Activated CD4-positive, alpha-beta T cell treated with anti-CD3 and anti-CD28 coated beads, Interleukin-2, amount 10 ng/mL, durations not matched to agents 7 days and 5 days (primary cell): ENCODE measurements around the gene RTL9. TPM values are rescaled to one million over a fixed set of nuclear protein-coding genes. Genes with fewer than 3 reads are reported as not detected.

ENCODE experiments used
- CTCF ChIA-PET: fragments of 350-600 bp; sonication (Branson Sonifier 250); formaldehyde crosslinking; loops from one replicate; lab custom pipeline; 2021; ENCODE audit warnings: antibody characterized with exemption; lab: Charles Lee
- POLR2A ChIA-PET: fragments of 350-600 bp; sonication (Branson Sonifier 250); formaldehyde crosslinking; loops from one replicate; lab custom pipeline; 2021; ENCODE audit warnings: antibody characterized with exemption; lab: Charles Lee
- DNase-seq: peaks from one replicate; pipeline ENCODE4 v3.0.0-alpha.2; 2020
- H3K27ac Mint-ChIP-seq: one replicate; pipeline ENCODE4 v1.8.0; 2021; ENCODE audit warnings: mild to moderate bottlenecking, moderate library complexity, mixed read lengths
- H3K27me3 Mint-ChIP-seq: one replicate; pipeline ENCODE4 v1.8.0; 2021; ENCODE audit warnings: mixed read lengths
- H3K36me3 Mint-ChIP-seq: one replicate; pipeline ENCODE4 v1.8.0; 2021; ENCODE audit warnings: low read depth, mixed read lengths
- H3K4me1 Mint-ChIP-seq: one replicate; pipeline ENCODE4 v1.8.0; 2021; ENCODE audit warnings: mixed read lengths
- H3K4me3 Mint-ChIP-seq: one replicate; pipeline ENCODE4 v1.8.0; 2021; ENCODE audit warnings: mild to moderate bottlenecking, moderate library complexity, mixed read lengths
- H3K9me3 Mint-ChIP-seq: one replicate; pipeline ENCODE4 v1.8.0; 2021; ENCODE audit warnings: mixed read lengths
- total RNA-seq, 2 experiments: library from RNA; stranded (reverse); gene quantifications; one replicate each; pipeline ENCODE4 v1.2.3, GENCODE V29; 2021

The RTL9 gene
- total RNA-seq, 2 experiments from 2014 or later: not detected

DNA sequence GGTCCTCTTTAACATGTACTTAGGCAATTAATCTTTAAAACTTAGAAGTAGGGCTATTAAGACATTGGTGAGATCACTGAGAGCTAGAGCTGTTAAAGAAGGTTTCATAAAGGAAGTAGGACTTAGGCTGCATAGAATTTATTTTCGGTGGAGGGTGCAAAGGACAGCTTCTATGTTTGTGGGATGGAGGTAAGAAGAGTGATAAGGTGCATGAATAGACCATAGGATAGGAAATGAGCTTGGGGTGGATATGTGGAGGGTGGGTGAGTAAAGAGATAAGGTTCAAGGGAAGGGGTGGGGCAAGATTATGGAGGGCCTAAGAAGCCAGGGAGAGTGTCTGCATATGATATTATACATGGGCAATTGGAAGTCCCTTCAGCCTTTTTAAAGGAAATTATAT is 15.9 kb downstream of the RTL9 start:
- H3K4me3 Mint-ChIP-seq: no peak overlapping the region
- CTCF ChIA-PET: no interaction called here
- H3K27me3 Mint-ChIP-seq: no peaks in the 10 kb centered on the region
- no peaks in the 10 kb centered on the region for H3K36me3 Mint-ChIP-seq
- no peak overlapping the region for H3K27ac Mint-ChIP-seq
- POLR2A ChIA-PET: no interaction called here
- no peaks in the 10 kb centered on the region for H3K4me1 Mint-ChIP-seq
- no peaks in the 10 kb centered on the region for H3K9me3 Mint-ChIP-seq
- no peak for DNase-seq

GRCh38 chrX:110381216-110381615 is 22.6 kb downstream of the RTL9 start:
- Mint-ChIP-seq H3K4me3 (no peak overlapping the region), H3K4me1 (no peaks in the 10 kb centered on the region), H3K9me3 (no peaks in the 10 kb centered on the region), H3K27me3 (peaks cover 6% of the 10 kb centered on the region), H3K27ac (no peak overlapping the region), H3K36me3 (no peaks in the 10 kb centered on the region)
- CTCF ChIA-PET: no interaction called here
- DNase-seq: no peak
- POLR2A ChIA-PET: no interaction called here

DNA sequence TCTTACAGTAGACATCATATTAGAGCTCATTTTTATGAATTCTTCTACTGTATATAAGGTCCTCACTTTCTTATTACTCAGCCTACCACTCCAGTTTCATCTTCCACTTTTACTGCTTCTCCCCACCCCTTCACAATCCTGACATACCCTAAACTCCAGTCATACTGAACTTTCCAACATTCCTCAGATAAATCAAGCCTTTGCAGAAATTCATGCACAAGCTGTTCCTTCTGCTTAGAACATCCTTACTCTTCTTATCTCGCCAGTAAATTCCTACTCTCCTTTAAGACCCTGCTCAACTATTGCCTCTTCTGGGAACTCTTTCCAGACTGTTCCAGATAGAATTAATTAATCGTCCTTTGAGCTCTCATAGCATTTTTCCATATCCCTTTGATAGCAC is 24.8 kb downstream of the RTL9 start:
- peaks cover 6% of the 10 kb centered on the region for H3K27me3 Mint-ChIP-seq
- H3K27ac Mint-ChIP-seq: no peak overlapping the region
- no peak overlapping the region for H3K4me3 Mint-ChIP-seq
- no peak for DNase-seq
- H3K4me1 Mint-ChIP-seq: no peaks in the 10 kb centered on the region
- no peaks in the 10 kb centered on the region for H3K36me3 Mint-ChIP-seq
- H3K9me3 Mint-ChIP-seq: no peaks in the 10 kb centered on the region
- POLR2A ChIA-PET: no interaction called here
- CTCF ChIA-PET: no interaction called here

GRCh38 chrX:110384490-110384889 is 25.8 kb downstream of the RTL9 start:
- H3K27me3 Mint-ChIP-seq: peaks cover 7% of the 10 kb centered on the region
- H3K9me3 Mint-ChIP-seq: no peaks in the 10 kb centered on the region
- H3K4me3 Mint-ChIP-seq: no peak overlapping the region
- H3K27ac Mint-ChIP-seq: no peak overlapping the region
- no peaks in the 10 kb centered on the region for H3K36me3 Mint-ChIP-seq
- ChIA-PET POLR2A (no interaction called here), CTCF (no interaction called here)
- no peak for DNase-seq
- no peaks in the 10 kb centered on the region for H3K4me1 Mint-ChIP-seq

GRCh38 chrX:110389570-110389969 is 30.9 kb downstream of the RTL9 start:
- no peak overlapping the region for H3K27ac Mint-ChIP-seq
- H3K36me3 Mint-ChIP-seq: no peaks in the 10 kb centered on the region
- no peak for DNase-seq
- POLR2A ChIA-PET: no interaction called here
- H3K27me3 Mint-ChIP-seq: peaks cover 5% of the 10 kb centered on the region
- no peak overlapping the region for H3K4me3 Mint-ChIP-seq
- CTCF ChIA-PET: interaction anchor here (0.6 to 0.8 kb wide), 2 partner anchors 57 to 345 kb away, joined by 3 to 4 read pairs; no protein-coding TSS in a partner anchor
- H3K4me1 Mint-ChIP-seq: no peaks in the 10 kb centered on the region
- no peaks in the 10 kb centered on the region for H3K9me3 Mint-ChIP-seq

GRCh38 chrX:110391086-110391485 is 32.4 kb downstream of the RTL9 start:
- ChIA-PET POLR2A (no interaction called here), CTCF (interaction anchor here (1.0 kb wide), 1 partner anchor 12 kb away, joined by 3 read pairs; no protein-coding TSS in a partner anchor)
- H3K36me3 Mint-ChIP-seq: no peaks in the 10 kb centered on the region
- no peaks in the 10 kb centered on the region for H3K4me1 Mint-ChIP-seq
- no peak for DNase-seq
- H3K4me3 Mint-ChIP-seq: no peak overlapping the region
- H3K9me3 Mint-ChIP-seq: no peaks in the 10 kb centered on the region
- peaks cover 4% of the 10 kb centered on the region for H3K27me3 Mint-ChIP-seq
- no peak overlapping the region for H3K27ac Mint-ChIP-seq

DNA sequence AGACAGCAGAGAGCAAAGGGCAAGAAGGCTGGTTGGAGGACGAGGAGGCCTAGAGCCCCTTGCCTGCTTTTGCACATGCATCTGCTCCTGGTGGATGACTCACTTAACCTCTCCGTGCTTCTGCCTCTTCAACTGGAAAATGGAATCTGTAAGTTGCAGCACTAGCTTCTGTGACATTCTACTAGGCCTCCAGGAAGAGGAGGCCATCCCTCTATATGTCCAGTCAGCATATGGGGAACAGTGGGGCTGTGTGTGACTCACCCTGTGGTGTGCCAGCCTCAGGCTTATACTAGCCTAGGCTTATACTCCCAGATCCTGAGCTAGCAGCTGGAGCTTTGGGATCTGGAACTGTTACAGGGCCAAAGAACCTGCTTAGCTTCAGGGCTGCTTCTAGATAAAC is 36.0 kb downstream of the RTL9 start:
- no peak overlapping the region for H3K4me3 Mint-ChIP-seq
- DNase-seq: no peak
- no peak overlapping the region for H3K27ac Mint-ChIP-seq
- no peaks in the 10 kb centered on the region for H3K9me3 Mint-ChIP-seq
- H3K27me3 Mint-ChIP-seq: peaks cover 1% of the 10 kb centered on the region
- H3K4me1 Mint-ChIP-seq: no peaks in the 10 kb centered on the region
- no peaks in the 10 kb centered on the region for H3K36me3 Mint-ChIP-seq
- ChIA-PET POLR2A (no interaction called here), CTCF (interaction anchor here (1.5 kb wide), 1 partner anchor 16 kb away, joined by 3 read pairs; no protein-coding TSS in a partner anchor)

GRCh38 chrX:110395877-110396276 is 37.2 kb downstream of the RTL9 start:
- H3K36me3 Mint-ChIP-seq: no peaks in the 10 kb centered on the region
- no peak overlapping the region for H3K4me3 Mint-ChIP-seq
- DNase-seq: no peak
- no peaks in the 10 kb centered on the region for H3K4me1 Mint-ChIP-seq
- H3K27me3 Mint-ChIP-seq: no peaks in the 10 kb centered on the region
- ChIA-PET POLR2A (no interaction called here), CTCF (no interaction called here)
- H3K9me3 Mint-ChIP-seq: no peaks in the 10 kb centered on the region
- H3K27ac Mint-ChIP-seq: no peak overlapping the region

GRCh38 chrX:110396735-110397134 is 38.1 kb downstream of the RTL9 start:
- H3K9me3 Mint-ChIP-seq: no peaks in the 10 kb centered on the region
- H3K27ac Mint-ChIP-seq: no peak overlapping the region
- H3K4me3 Mint-ChIP-seq: no peak overlapping the region
- no peaks in the 10 kb centered on the region for H3K4me1 Mint-ChIP-seq
- no peaks in the 10 kb centered on the region for H3K27me3 Mint-ChIP-seq
- ChIA-PET CTCF (interaction anchor here (1.0 kb wide), 1 partner anchor 11 kb away, joined by 4 read pairs; no protein-coding TSS in a partner anchor), POLR2A (no interaction called here)
- H3K36me3 Mint-ChIP-seq: no peaks in the 10 kb centered on the region
- no peak for DNase-seq

DNA sequence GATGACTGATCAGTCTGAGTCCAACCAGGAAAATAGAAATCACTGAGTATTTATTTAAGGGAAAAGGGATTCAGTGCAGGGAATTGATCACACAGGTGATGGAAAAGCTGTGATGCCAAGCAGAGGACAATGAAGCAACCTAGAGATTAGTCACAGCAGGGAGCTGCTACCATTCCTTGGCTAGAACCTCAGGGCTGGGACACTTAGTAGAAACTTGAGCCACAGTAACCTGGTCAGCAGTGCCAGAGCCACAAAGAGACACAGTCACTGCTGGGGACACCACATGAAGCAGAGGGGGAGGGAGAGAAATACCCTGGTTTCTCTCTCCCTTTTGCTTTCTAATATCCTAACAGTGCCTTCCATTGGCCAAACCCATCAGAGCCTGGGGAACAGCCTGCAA is 38.7 kb downstream of the RTL9 start:
- CTCF ChIA-PET: interaction anchor here (1.0 kb wide), 1 partner anchor 11 kb away, joined by 4 read pairs; no protein-coding TSS in a partner anchor
- H3K4me1 Mint-ChIP-seq: no peaks in the 10 kb centered on the region
- H3K36me3 Mint-ChIP-seq: no peaks in the 10 kb centered on the region
- no peak for DNase-seq
- POLR2A ChIA-PET: no interaction called here
- H3K27me3 Mint-ChIP-seq: no peaks in the 10 kb centered on the region
- no peak overlapping the region for H3K4me3 Mint-ChIP-seq
- H3K9me3 Mint-ChIP-seq: no peaks in the 10 kb centered on the region
- H3K27ac Mint-ChIP-seq: no peak overlapping the region

GRCh38 chrX:110397904-110398303 is 39.3 kb downstream of the RTL9 start:
- no peak for DNase-seq
- POLR2A ChIA-PET: no interaction called here
- CTCF ChIA-PET: no interaction called here
- H3K27me3 Mint-ChIP-seq: no peaks in the 10 kb centered on the region
- no peaks in the 10 kb centered on the region for H3K9me3 Mint-ChIP-seq
- no peak overlapping the region for H3K27ac Mint-ChIP-seq
- no peaks in the 10 kb centered on the region for H3K4me1 Mint-ChIP-seq
- no peaks in the 10 kb centered on the region for H3K36me3 Mint-ChIP-seq
- no peak overlapping the region for H3K4me3 Mint-ChIP-seq

GRCh38 chrX:110399497-110399896 is 40.8 kb downstream of the RTL9 start:
- no peak overlapping the region for H3K4me3 Mint-ChIP-seq
- H3K36me3 Mint-ChIP-seq: no peaks in the 10 kb centered on the region
- no peaks in the 10 kb centered on the region for H3K27me3 Mint-ChIP-seq
- CTCF ChIA-PET: no interaction called here
- H3K27ac Mint-ChIP-seq: no peak overlapping the region
- H3K4me1 Mint-ChIP-seq: no peaks in the 10 kb centered on the region
- H3K9me3 Mint-ChIP-seq: no peaks in the 10 kb centered on the region
- no peak for DNase-seq
- POLR2A ChIA-PET: no interaction called here

DNA sequence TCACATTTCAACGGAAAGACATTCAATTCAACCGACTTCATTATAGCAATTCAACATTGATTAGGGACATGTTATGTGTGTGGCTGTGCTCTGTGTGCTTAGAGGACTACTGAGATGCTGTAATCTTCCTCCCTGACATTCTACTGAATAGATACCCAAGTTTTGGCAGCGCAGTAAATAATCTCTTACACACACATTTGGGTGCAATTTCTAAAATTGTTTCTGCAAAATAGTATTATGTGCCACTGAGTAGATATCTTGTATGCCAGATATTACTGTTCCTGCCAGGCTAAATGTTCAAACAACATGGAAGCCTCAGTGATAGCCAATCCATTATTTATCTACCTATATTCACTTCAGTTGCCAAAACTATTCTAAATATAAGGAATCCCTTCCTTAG is 41.3 kb downstream of the RTL9 start:
- DNase-seq: no peak
- Mint-ChIP-seq H3K27ac (no peak overlapping the region), H3K4me3 (no peak overlapping the region), H3K27me3 (no peaks in the 10 kb centered on the region), H3K36me3 (no peaks in the 10 kb centered on the region), H3K9me3 (no peaks in the 10 kb centered on the region), H3K4me1 (no peaks in the 10 kb centered on the region)
- CTCF ChIA-PET: interaction anchor here (1.3 kb wide), 1 partner anchor 253 kb away, joined by 4 read pairs; no protein-coding TSS in a partner anchor
- POLR2A ChIA-PET: no interaction called here

DNA sequence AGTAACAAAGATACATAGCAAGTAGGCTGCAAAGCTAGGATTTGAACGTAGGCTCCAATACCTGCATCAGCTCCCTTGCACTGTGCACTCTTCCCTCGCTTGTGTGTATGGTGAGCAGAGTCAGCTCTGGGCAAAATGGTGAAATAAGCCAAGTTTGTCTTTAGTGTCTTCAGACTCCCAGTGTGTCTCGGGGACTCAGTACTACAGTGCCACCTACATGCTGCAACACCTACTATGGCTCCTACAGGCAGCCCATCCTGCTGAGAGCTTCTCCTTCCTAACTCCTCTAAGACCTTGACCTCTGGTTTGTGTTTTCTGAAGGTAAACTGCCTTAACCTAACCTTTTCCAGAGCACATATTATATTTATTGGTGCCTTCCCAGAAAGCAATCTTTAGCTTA is 42.5 kb downstream of the RTL9 start:
- no peaks in the 10 kb centered on the region for H3K36me3 Mint-ChIP-seq
- no peaks in the 10 kb centered on the region for H3K27me3 Mint-ChIP-seq
- H3K9me3 Mint-ChIP-seq: no peaks in the 10 kb centered on the region
- ChIA-PET CTCF (interaction anchor here (0.9 to 1.3 kb wide), 2 partner anchors 15 to 254 kb away, joined by 3 to 4 read pairs; no protein-coding TSS in a partner anchor), POLR2A (no interaction called here)
- no peak overlapping the region for H3K27ac Mint-ChIP-seq
- no peak overlapping the region for H3K4me3 Mint-ChIP-seq
- H3K4me1 Mint-ChIP-seq: no peaks in the 10 kb centered on the region
- no peak for DNase-seq
